IMR-90 (cell line): ENCODE results near the gene TUBB4A. TPM values are rescaled to one million over a fixed set of nuclear protein-coding genes. Genes with fewer than 3 reads are reported as not detected.

Experiments used
- ATAC-seq: fragments of 200-7000 bp; cut with Tn5 transposase; 2 replicates; pipeline ENCODE4 v1.9.1; 2020; ENCODE audit warnings: low read depth, mild to moderate bottlenecking, moderate library complexity
- BruUV-seq: library from RNA; stranded (reverse); fragments of 400-500 nt; replicated peaks from 2 replicates; lab custom pipeline; 2021; lab: Mats Ljungman, UMichigan
- CTCF ChIA-PET: fragments of 300-600 bp; formaldehyde crosslinking; extraction: SDS; loops from one replicate; lab custom pipeline; 2021; ENCODE audit warnings: antibody characterized with exemption; lab: Yijun Ruan, JAX
- POLR2A ChIA-PET: fragments of 300-600 bp; sonication (Branson Sonifier 250); formaldehyde crosslinking; loops from one replicate; lab custom pipeline; 2022; ENCODE audit warnings: antibody characterized with exemption; ENCODE audit not compliant: unreplicated experiment; lab: Charles Lee
- DNase-seq: peaks from one replicate; pipeline ENCODE4 v3.0.0; 2013
- H2AFZ ChIP-seq: replicated peaks from 2 replicates; pipeline ENCODE3; 2013; ENCODE audit warnings: low read length, mild to moderate bottlenecking; ENCODE audit not compliant: poor library complexity
- H2AK5ac ChIP-seq: 2 replicates; pipeline ENCODE4 v1.6.1; 2013; ENCODE audit warnings: low read depth, low read length, inconsistent platforms
- H2AK9ac ChIP-seq: replicated peaks from 2 replicates; pipeline ENCODE3; 2013; ENCODE audit warnings: mild to moderate bottlenecking, low read depth, low read length, moderate library complexity; ENCODE audit not compliant: poor library complexity
- H2BK120ac ChIP-seq: 2 replicates; pipeline ENCODE4 v1.6.1; 2013; ENCODE audit warnings: low read depth, low read length, inconsistent platforms
- H2BK15ac ChIP-seq: 3 replicates; pipeline ENCODE4 v1.6.1; 2013; ENCODE audit warnings: low read depth, low read length, inconsistent platforms
- H2BK20ac ChIP-seq: 2 replicates; pipeline ENCODE4 v1.6.1; 2013; ENCODE audit warnings: low read depth, mild to moderate bottlenecking, inconsistent platforms, low read length, moderate library complexity
- H2BK5ac ChIP-seq: 2 replicates; pipeline ENCODE4 v1.6.1; 2013; ENCODE audit warnings: mild to moderate bottlenecking, low read depth, low read length, inconsistent platforms; ENCODE audit not compliant: poor library complexity, severe bottlenecking
- H3K14ac ChIP-seq: replicated peaks from 2 replicates; pipeline ENCODE4 v1.6.1; 2013; ENCODE audit warnings: low read depth, low read length, inconsistent platforms
- H3K18ac ChIP-seq: 2 replicates; pipeline ENCODE4 v1.6.1; 2013; ENCODE audit warnings: low read depth, low read length, control low read depth
- H3K23ac ChIP-seq: 2 replicates; pipeline ENCODE4 v1.6.1; 2013; ENCODE audit warnings: low read depth, low read length, inconsistent platforms
- H3K27ac ChIP-seq: 2 replicates; pipeline ENCODE4 v1.5.1; 2013; ENCODE audit warnings: mild to moderate bottlenecking, control low read depth, low read length; ENCODE audit not compliant: insufficient read depth
- H3K27me3 ChIP-seq: 2 replicates; pipeline ENCODE4 v1.6.1; 2013; ENCODE audit warnings: low read length; ENCODE audit not compliant: control insufficient read depth, insufficient read depth
- H3K36me3 ChIP-seq: 2 replicates; pipeline ENCODE4 v1.6.1; 2013; ENCODE audit warnings: low read length, mixed read lengths; ENCODE audit not compliant: control insufficient read depth, insufficient read depth
- H3K4ac ChIP-seq: 2 replicates; pipeline ENCODE4 v1.6.1; 2013; ENCODE audit warnings: low read depth, low read length, inconsistent platforms
- H3K4me1 ChIP-seq: 2 replicates; pipeline ENCODE4 v1.6.1; 2013; ENCODE audit warnings: low read length, mixed read lengths; ENCODE audit not compliant: control insufficient read depth, insufficient read depth
- H3K4me2 ChIP-seq: 2 replicates; pipeline ENCODE4 v1.6.1; 2013; ENCODE audit warnings: low read depth, mild to moderate bottlenecking, control low read depth, low read length, moderate library complexity
- H3K4me3 ChIP-seq: 2 replicates; pipeline ENCODE4 v1.5.1; 2013; ENCODE audit warnings: low read depth, mild to moderate bottlenecking, control low read depth, low read length, moderate library complexity; ENCODE audit not compliant: insufficient read depth
- H3K56ac ChIP-seq: 2 replicates; pipeline ENCODE4 v1.6.1; 2013; ENCODE audit warnings: low read length, inconsistent platforms; ENCODE audit not compliant: insufficient read depth; ENCODE audit errors: extremely low read depth
- H3K79me1 ChIP-seq, 2 experiments: 2 replicates each; pipeline ENCODE4 v1.6.1; 2013; ENCODE audit warnings: low read length in 2 of 2, inconsistent platforms in 1 of 2, low read depth in 1 of 2
- H3K9ac ChIP-seq: 2 replicates; pipeline ENCODE4 v1.6.1; 2013; ENCODE audit warnings: low read depth, low read length, control low read depth
- H3K9me1 ChIP-seq: 2 replicates; pipeline ENCODE4 v1.6.1; 2013; ENCODE audit warnings: low read length, inconsistent platforms; ENCODE audit not compliant: insufficient read depth
- H3K9me3 ChIP-seq: 2 replicates; pipeline ENCODE4 v1.6.1; 2013; ENCODE audit warnings: low read length; ENCODE audit not compliant: control insufficient read depth, insufficient read depth
- H4K20me1 ChIP-seq: 2 replicates; pipeline ENCODE4 v1.6.1; 2013; ENCODE audit warnings: low read length, inconsistent platforms; ENCODE audit not compliant: insufficient read depth
- H4K5ac ChIP-seq: 2 replicates; pipeline ENCODE4 v1.6.1; 2013; ENCODE audit warnings: mild to moderate bottlenecking, low read depth, low read length, control low read depth
- H4K8ac ChIP-seq, 2 experiments: 2 replicates each; pipeline ENCODE4 v1.6.1; 2013; ENCODE audit warnings: low read depth in 2 of 2, low read length in 2 of 2, control low read depth in 1 of 2, inconsistent platforms in 1 of 2
- H4K91ac ChIP-seq: 2 replicates; pipeline ENCODE4 v1.6.1; 2013; ENCODE audit warnings: low read depth, low read length, inconsistent platforms; ENCODE audit not compliant: insufficient read depth
- FOS ChIP-seq: fragments of 150-350 bp; IDR thresholded peaks from 2 replicates; pipeline ENCODE4 v1.6.1; 2016; ENCODE audit warnings: low read depth, low read length
- MAZ ChIP-seq: IDR thresholded peaks from 2 replicates; pipeline ENCODE4 v1.6.1; 2012; ENCODE audit warnings: low read depth, mild to moderate bottlenecking, low read length, improper control_type of control experiment, moderate library complexity, borderline replicate concordance
- MXI1 ChIP-seq: IDR thresholded peaks from 2 replicates; pipeline ENCODE4 v1.6.1; 2012; ENCODE audit warnings: low read depth, mild to moderate bottlenecking, low read length, moderate library complexity, borderline replicate concordance
- POLR2A ChIP-seq: IDR thresholded peaks from 2 replicates; pipeline ENCODE4 v1.6.1; 2012; ENCODE audit warnings: mild to moderate bottlenecking, low read depth, low read length
- RCOR1 ChIP-seq: IDR thresholded peaks from 2 replicates; pipeline ENCODE4 v1.6.1; 2012; ENCODE audit warnings: mild to moderate bottlenecking, low read length, improper control_type of control experiment; ENCODE audit not compliant: insufficient replicate concordance
- RFX5 ChIP-seq: IDR thresholded peaks from 2 replicates; pipeline ENCODE4 v1.8.0; 2012; ENCODE audit warnings: low read depth, mild to moderate bottlenecking, low read length, moderate library complexity
- SMC3 ChIP-seq: fragments of 150-350 bp; IDR thresholded peaks from 2 replicates; pipeline ENCODE4 v1.6.1; 2016; ENCODE audit warnings: low read depth, mild to moderate bottlenecking, antibody characterized with exemption, low read length, moderate library complexity
- WGBS, 2 experiments: methylation state at CpG; one replicate each; pipeline versions ENCODE4 v1.1.5 to v1.1.7; 2013; ENCODE audit warnings: missing lambda C conversion rate in 2 of 2; ENCODE audit not compliant: insufficient read length in 1 of 2; ENCODE audit errors: extremely low coverage in 2 of 2; 5-methylcytosine and 5-hydroxymethylcytosine counted together
- dilution Hi-C: fragments of 300-500 bp; cut with HindIII; formaldehyde crosslinking; loops from one replicate; pipeline ENCODE4 v1.14.3; 2018; ENCODE audit warnings: low sequenced_read_pairs; ENCODE audit not compliant: unreplicated experiment
- in situ Hi-C: fragments of 300-500 bp; cut with MboI; formaldehyde crosslinking; loops from 3 replicates; pipeline ENCODE4 v1.14.3; 2019; ENCODE audit warnings: low sequenced_read_pairs, inconsistent platforms, mixed read lengths
- intact Hi-C: fragments of 100-400 bp; cut with micrococcal nuclease; formaldehyde crosslinking; loops from 2 replicates; pipeline ENCODE4 v1.10.0; 2022
- polyA plus RNA-seq, 3 experiments: library from polyadenylated mRNA; depleted of rRNA; stranded (reverse); fragments of >200 nt; gene quantifications; 2 replicates each; pipeline ENCODE4 v1.2.3, GENCODE V29; 2012; ENCODE audit warnings: low replicate concordance in 1 of 3
- total RNA-seq: library from RNA; depleted of rRNA; stranded (reverse); fragments of >200 nt; gene quantifications from 2 replicates; pipeline ENCODE4 v1.2.3, GENCODE V29; 2012

TUBB4A gene
- total and polyA plus RNA-seq, 2 of the 4 experiments (the other 2 are of a cell fraction), result not detected

- H4K8ac ChIP-seq, result no peak overlapping the region
- no peaks in the 10 kb centered on the region for H3K4me1 ChIP-seq
- BruUV-seq, result no TSS peak
- H4K20me1 ChIP-seq, result no peaks in the 10 kb centered on the region
- H3K9me3 ChIP-seq, result 0 out of 2 replicates have a peak, but pooled peaks cover 2% of the 10 kb centered on the region
- in situ Hi-C loops (no loop called here), intact Hi-C loops (loop anchor here (5.0 kb wide), 1 partner anchor 206 kb away; the partner anchor contains the start of genes GPR108 and TRIP10), dilution Hi-C loops (no loop called here)
- H4K91ac ChIP-seq, result no peak overlapping the region
- no peak for ATAC-seq
- no peak overlapping the region for H3K23ac ChIP-seq
- no peak overlapping the region for H3K56ac ChIP-seq
- H3K18ac ChIP-seq, result no peak overlapping the region
- H3K9ac ChIP-seq, result no peak overlapping the region
- ChIA-PET POLR2A (no interaction called here), CTCF (no interaction called here)
- no peak overlapping the region for H3K14ac ChIP-seq
- H2BK120ac ChIP-seq, result no peak overlapping the region
- DNase-seq, result no peak
- H3K4ac ChIP-seq, result no peak overlapping the region
- no peak overlapping the region for H3K27ac ChIP-seq
- H3K9me1 ChIP-seq, result no peaks in the 10 kb centered on the region
- H2BK5ac ChIP-seq, result no peak overlapping the region
- H3K4me2 ChIP-seq, result peak overlapping the region; percentile 80
- TF ChIP-seq MAZ, result no peak
- no peak for TF ChIP-seq RCOR1
- TF ChIP-seq MXI1, result no peak
- no peak for TF ChIP-seq FOS
- no peak for TF ChIP-seq POLR2A
- no peak for TF ChIP-seq SMC3
- TF ChIP-seq RFX5, result no peak
- no peak overlapping the region for H2BK20ac ChIP-seq
- H4K5ac ChIP-seq, result no peak overlapping the region
- H2AFZ ChIP-seq, result peak overlapping the region; percentile 92
- H2BK15ac ChIP-seq, result no peak overlapping the region
- no peaks in the 10 kb centered on the region for H3K79me1 ChIP-seq
- no peak overlapping the region for H2AK5ac ChIP-seq
- H3K4me3 ChIP-seq, result peak overlapping the region; percentile 58
- peaks cover 15% of the 10 kb centered on the region; the same call in 1 of the 2 replicates for H3K27me3 ChIP-seq
- H3K36me3 ChIP-seq, result no peaks in the 10 kb centered on the region
- 14% methylated on average over 26 of the region's 57 CpGs; no CpG with 5 or more reads in 1 of the 2 experiments for WGBS, 2 experiments
- H2AK9ac ChIP-seq, result no peak overlapping the region
Observed at GRCh38 chr19:6531163-6531955, 29.2 kb upstream of the TUBB4A start.
